Liver (tissue), 9 donors: ENCODE data around the gene CRMP1. TPM values are rescaled to one million over a fixed set of nuclear protein-coding genes. Genes with fewer than 3 reads are reported as not detected.

Source experiments
- DNase-seq: peaks from one replicate; pipeline ENCODE4 v3.0.0-alpha.2; 2017; ENCODE audit warnings: low spot score
- H3K27ac ChIP-seq, 2 donors: one replicate each; pipeline ENCODE4 v1.7.0; 2013; ENCODE audit warnings: inconsistent platforms in 2 of 2, low read length in 2 of 2, control low read depth in 1 of 2, low read depth in 1 of 2, mild to moderate bottlenecking in 1 of 2
- H3K27me3 ChIP-seq, 4 donors: one replicate each; pipeline versions ENCODE4 v1.6.1 to v1.7.0; 2013; ENCODE audit warnings: low read length in 3 of 4, inconsistent platforms in 1 of 4, mild to moderate bottlenecking in 1 of 4, moderate library complexity in 1 of 4; ENCODE audit not compliant: control insufficient read depth in 4 of 4, insufficient read depth in 4 of 4
- H3K36me3 ChIP-seq, 4 donors: one replicate each; pipeline versions ENCODE4 v1.6.1 to v1.7.0; 2013; ENCODE audit warnings: low read length in 3 of 4, mild to moderate bottlenecking in 3 of 4, low read depth in 1 of 4, moderate library complexity in 1 of 4; ENCODE audit not compliant: control insufficient read depth in 4 of 4, insufficient read depth in 3 of 4
- H3K4me1 ChIP-seq, 4 donors: one replicate each; pipeline versions ENCODE4 v1.6.1 to v1.7.0; 2013; ENCODE audit warnings: low read length in 3 of 4, mild to moderate bottlenecking in 3 of 4, moderate library complexity in 1 of 4; ENCODE audit not compliant: control insufficient read depth in 4 of 4, insufficient read depth in 4 of 4
- H3K4me3 ChIP-seq, 3 donors: one replicate each; pipeline versions ENCODE4 v1.6.1 to v1.7.0; 2013; ENCODE audit warnings: low read length in 3 of 3, control low read depth in 1 of 3, low read depth in 1 of 3, mild to moderate bottlenecking in 1 of 3
- H3K9ac ChIP-seq, 2 donors: one replicate each; pipeline ENCODE4 v1.7.0; 2013; ENCODE audit warnings: low read length in 2 of 2, mild to moderate bottlenecking in 2 of 2, moderate library complexity in 2 of 2, control low read depth in 1 of 2, low read depth in 1 of 2
- H3K9me3 ChIP-seq, 4 donors: one replicate each; pipeline versions ENCODE4 v1.6.1 to v1.7.0; 2013; ENCODE audit warnings: low read length in 3 of 4; ENCODE audit not compliant: control insufficient read depth in 4 of 4
- FOXA2 ChIP-seq: IDR thresholded peaks from 2 replicates; pipeline ENCODE4 v1.6.1; 2016; ENCODE audit warnings: antibody characterized with exemption
- GABPA ChIP-seq, 2 donors: IDR thresholded peaks in 1 of 2; conservative IDR thresholded peaks in 1 of 2; 2 replicates each; pipeline ENCODE4 v1.6.1; 2016; ENCODE audit warnings: antibody characterized with exemption in 2 of 2, mild to moderate bottlenecking in 1 of 2, moderate library complexity in 1 of 2
- HNF4G ChIP-seq: IDR thresholded peaks from 2 replicates; pipeline ENCODE4 v1.6.1; 2016; ENCODE audit warnings: antibody characterized with exemption
- JUND ChIP-seq, 2 donors: IDR thresholded peaks; 2 replicates each; pipeline ENCODE4 v1.6.1; 2016; ENCODE audit warnings: antibody characterized with exemption in 2 of 2
- NR2F2 ChIP-seq: IDR thresholded peaks from 2 replicates; pipeline ENCODE4 v1.6.1; 2016; ENCODE audit warnings: antibody characterized with exemption
- RAD21 ChIP-seq, 2 donors: IDR thresholded peaks; 2 replicates each; pipeline ENCODE4 v1.6.1; 2016; ENCODE audit warnings: antibody characterized with exemption in 2 of 2, mild to moderate bottlenecking in 2 of 2
- RXRA ChIP-seq, 2 donors: IDR thresholded peaks; 2 replicates each; pipeline ENCODE4 v1.6.1; 2017 to 2018; ENCODE audit warnings: antibody characterized with exemption in 2 of 2, mild to moderate bottlenecking in 1 of 2
- SP1 ChIP-seq: IDR thresholded peaks from 2 replicates; pipeline ENCODE4 v1.6.1; 2018; ENCODE audit warnings: antibody characterized with exemption, mild to moderate bottlenecking
- TAF1 ChIP-seq: conservative IDR thresholded peaks from 2 replicates; pipeline ENCODE4 v1.6.1; 2016; ENCODE audit warnings: antibody characterized with exemption, mild to moderate bottlenecking
- YY1 ChIP-seq: IDR thresholded peaks from 2 replicates; pipeline ENCODE4 v1.6.1; 2016; ENCODE audit warnings: antibody characterized with exemption, mild to moderate bottlenecking
- WGBS: extraction: QIAGEN DNeasy Blood & Tissue Kit; methylation state at CpG from one replicate; pipeline ENCODE4 v1.1.7; 2013; 5-methylcytosine and 5-hydroxymethylcytosine counted together
- polyA plus RNA-seq, 2 donors: library from polyadenylated mRNA; stranded (reverse) in 1 of 2; unstranded in 1 of 2; fragments of 200-250 nt in 1 of 2; fragments of >200 nt in 1 of 2; fragmentation: Nextera tagmentation in 1 of 2; extraction: Ambion mirVana in 1 of 2; gene quantifications; one replicate each; pipeline versions ENCODE4 v1.2.1 to v1.2.3, GENCODE V29; 2013 to 2015
- total RNA-seq, 2 donors: library from RNA; depleted of rRNA; stranded (reverse); fragments of >200 nt; gene quantifications; one replicate each; pipeline ENCODE4 v1.2.3, GENCODE V29; 2014
- TF ChIP-seq, protein P1 (sequence below): IDR thresholded peaks from 2 replicates; pipeline ENCODE4 v1.6.1; 2016; ENCODE audit warnings: antibody characterized with exemption
- TF ChIP-seq, protein P2 (sequence below): fragments of 150-350 bp; IDR thresholded peaks from 2 replicates; pipeline ENCODE4 v1.5.1; 2017; ENCODE audit warnings: improper control_type of control experiment, low read depth, low read length; ENCODE audit not compliant: missing input control
- TF ChIP-seq, protein P3 (sequence below): IDR thresholded peaks from 2 replicates; pipeline ENCODE4 v1.6.1; 2016; ENCODE audit warnings: antibody characterized with exemption
- TF ChIP-seq, protein P4 (sequence below): IDR thresholded peaks from 2 replicates; pipeline ENCODE4 v1.6.1; 2016; ENCODE audit warnings: antibody characterized with exemption, mild to moderate bottlenecking
- TF ChIP-seq, protein P5 (sequence below): IDR thresholded peaks from 2 replicates; pipeline ENCODE4 v1.6.1; 2016; ENCODE audit warnings: antibody characterized with exemption
- donor health status: healthy.
- donor health status: healthy.
- donor health status: healthy.
- donor health status: healthy.
- donor health status: healthy.

CRMP1 gene
- total and polyA plus RNA-seq, 4 donors: 0.06 to 0.42 (median 0.12) TPM

DNA sequence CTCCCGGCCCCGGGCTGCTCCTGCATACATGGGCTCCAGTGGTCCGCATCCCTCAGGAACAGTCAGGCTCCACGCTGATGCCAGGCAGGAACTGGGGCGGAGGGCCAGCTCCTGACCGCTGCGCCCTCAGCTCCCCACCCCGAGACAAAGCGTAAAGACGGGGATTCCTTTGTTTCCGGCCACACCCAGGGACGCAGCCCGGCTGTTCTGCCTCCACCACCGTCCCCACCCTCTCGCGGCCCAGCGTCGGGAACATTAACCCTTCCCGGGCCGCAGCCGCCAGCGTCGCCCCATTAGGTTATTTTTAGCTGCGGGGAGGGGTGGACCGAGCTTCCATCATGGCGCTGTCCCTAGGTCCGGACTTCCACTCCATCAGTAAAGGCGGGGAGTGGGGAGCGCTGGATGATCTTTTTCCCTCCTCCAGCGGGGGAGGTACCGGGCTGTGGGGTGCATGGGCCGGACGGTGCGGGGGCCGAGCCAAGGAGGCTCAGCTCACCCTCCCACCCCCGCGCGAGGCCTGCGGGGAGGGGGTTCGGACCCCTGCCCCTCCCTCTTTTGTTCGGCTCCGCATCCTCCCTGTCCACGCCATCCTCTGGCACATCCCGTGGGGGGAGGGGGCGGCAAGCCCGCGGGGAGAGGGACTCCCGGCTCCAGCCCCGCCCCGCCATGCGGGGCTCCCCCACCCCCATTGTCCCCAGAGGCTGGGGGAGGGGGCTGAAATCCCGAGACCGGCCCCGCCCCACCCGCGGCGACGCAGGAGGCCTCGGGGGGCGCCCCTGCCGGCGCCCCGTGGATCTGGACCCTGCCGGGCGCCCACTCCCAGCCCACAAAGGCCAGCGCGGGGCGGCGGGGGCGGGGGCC is 5.3 kb downstream of the CRMP1 start:
- H3K36me3 ChIP-seq: no peaks in the 10 kb centered on the region
- no peaks in the 10 kb centered on the region for H3K9me3 ChIP-seq
- H3K27me3 ChIP-seq: peaks cover 5 to 19% (median 17%) of the 10 kb centered on the region in 4 donors
- H3K27ac ChIP-seq: no peak overlapping the region
- H3K4me3 ChIP-seq: peak overlapping the region in 1 of 3 donors; percentile 5
- H3K9ac ChIP-seq: no peak overlapping the region
- TF ChIP-seq YY1 (no peak), NR2F2 (no peak), RAD21 (IDR thresholded peaks at IDR 0.05) (no peak), RXRA (IDR thresholded peaks at IDR 0.05) (no peak), FOXA2 (no peak), SP1 (no peak), GABPA (IDR thresholded peaks at IDR 0.05 in 1 of 2, conservative IDR thresholded peaks at IDR 0.05 in 1 of 2) (no peak), TAF1 (no peak), JUND (IDR thresholded peaks at IDR 0.05) (no peak), HNF4G (no peak)
- TF ChIP-seq, protein P1, sequence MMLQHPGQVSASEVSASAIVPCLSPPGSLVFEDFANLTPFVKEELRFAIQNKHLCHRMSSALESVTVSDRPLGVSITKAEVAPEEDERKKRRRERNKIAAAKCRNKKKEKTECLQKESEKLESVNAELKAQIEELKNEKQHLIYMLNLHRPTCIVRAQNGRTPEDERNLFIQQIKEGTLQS: no peak
- TF ChIP-seq, protein P2, sequence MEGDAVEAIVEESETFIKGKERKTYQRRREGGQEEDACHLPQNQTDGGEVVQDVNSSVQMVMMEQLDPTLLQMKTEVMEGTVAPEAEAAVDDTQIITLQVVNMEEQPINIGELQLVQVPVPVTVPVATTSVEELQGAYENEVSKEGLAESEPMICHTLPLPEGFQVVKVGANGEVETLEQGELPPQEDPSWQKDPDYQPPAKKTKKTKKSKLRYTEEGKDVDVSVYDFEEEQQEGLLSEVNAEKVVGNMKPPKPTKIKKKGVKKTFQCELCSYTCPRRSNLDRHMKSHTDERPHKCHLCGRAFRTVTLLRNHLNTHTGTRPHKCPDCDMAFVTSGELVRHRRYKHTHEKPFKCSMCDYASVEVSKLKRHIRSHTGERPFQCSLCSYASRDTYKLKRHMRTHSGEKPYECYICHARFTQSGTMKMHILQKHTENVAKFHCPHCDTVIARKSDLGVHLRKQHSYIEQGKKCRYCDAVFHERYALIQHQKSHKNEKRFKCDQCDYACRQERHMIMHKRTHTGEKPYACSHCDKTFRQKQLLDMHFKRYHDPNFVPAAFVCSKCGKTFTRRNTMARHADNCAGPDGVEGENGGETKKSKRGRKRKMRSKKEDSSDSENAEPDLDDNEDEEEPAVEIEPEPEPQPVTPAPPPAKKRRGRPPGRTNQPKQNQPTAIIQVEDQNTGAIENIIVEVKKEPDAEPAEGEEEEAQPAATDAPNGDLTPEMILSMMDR: no peak
- TF ChIP-seq, protein P3, sequence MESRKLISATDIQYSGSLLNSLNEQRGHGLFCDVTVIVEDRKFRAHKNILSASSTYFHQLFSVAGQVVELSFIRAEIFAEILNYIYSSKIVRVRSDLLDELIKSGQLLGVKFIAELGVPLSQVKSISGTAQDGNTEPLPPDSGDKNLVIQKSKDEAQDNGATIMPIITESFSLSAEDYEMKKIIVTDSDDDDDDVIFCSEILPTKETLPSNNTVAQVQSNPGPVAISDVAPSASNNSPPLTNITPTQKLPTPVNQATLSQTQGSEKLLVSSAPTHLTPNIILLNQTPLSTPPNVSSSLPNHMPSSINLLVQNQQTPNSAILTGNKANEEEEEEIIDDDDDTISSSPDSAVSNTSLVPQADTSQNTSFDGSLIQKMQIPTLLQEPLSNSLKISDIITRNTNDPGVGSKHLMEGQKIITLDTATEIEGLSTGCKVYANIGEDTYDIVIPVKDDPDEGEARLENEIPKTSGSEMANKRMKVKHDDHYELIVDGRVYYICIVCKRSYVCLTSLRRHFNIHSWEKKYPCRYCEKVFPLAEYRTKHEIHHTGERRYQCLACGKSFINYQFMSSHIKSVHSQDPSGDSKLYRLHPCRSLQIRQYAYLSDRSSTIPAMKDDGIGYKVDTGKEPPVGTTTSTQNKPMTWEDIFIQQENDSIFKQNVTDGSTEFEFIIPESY: no peak
- TF ChIP-seq, protein P4, sequence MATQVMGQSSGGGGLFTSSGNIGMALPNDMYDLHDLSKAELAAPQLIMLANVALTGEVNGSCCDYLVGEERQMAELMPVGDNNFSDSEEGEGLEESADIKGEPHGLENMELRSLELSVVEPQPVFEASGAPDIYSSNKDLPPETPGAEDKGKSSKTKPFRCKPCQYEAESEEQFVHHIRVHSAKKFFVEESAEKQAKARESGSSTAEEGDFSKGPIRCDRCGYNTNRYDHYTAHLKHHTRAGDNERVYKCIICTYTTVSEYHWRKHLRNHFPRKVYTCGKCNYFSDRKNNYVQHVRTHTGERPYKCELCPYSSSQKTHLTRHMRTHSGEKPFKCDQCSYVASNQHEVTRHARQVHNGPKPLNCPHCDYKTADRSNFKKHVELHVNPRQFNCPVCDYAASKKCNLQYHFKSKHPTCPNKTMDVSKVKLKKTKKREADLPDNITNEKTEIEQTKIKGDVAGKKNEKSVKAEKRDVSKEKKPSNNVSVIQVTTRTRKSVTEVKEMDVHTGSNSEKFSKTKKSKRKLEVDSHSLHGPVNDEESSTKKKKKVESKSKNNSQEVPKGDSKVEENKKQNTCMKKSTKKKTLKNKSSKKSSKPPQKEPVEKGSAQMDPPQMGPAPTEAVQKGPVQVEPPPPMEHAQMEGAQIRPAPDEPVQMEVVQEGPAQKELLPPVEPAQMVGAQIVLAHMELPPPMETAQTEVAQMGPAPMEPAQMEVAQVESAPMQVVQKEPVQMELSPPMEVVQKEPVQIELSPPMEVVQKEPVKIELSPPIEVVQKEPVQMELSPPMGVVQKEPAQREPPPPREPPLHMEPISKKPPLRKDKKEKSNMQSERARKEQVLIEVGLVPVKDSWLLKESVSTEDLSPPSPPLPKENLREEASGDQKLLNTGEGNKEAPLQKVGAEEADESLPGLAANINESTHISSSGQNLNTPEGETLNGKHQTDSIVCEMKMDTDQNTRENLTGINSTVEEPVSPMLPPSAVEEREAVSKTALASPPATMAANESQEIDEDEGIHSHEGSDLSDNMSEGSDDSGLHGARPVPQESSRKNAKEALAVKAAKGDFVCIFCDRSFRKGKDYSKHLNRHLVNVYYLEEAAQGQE: no peak
- TF ChIP-seq, protein P5, sequence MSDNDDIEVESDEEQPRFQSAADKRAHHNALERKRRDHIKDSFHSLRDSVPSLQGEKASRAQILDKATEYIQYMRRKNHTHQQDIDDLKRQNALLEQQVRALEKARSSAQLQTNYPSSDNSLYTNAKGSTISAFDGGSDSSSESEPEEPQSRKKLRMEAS: no peak
- 3% methylated on average over 70 of the region's 70 CpGs for WGBS
- no peak for DNase-seq
- H3K4me1 ChIP-seq: peaks cover 0 to 8% (median 2%) of the 10 kb centered on the region in 4 donors
